Measurements from ENCODE around the gene TLE6.

GRCh38 chr19:3034656-3035541 lies 57.5 kb downstream of the TLE6 start:
- TF ChIP-seq, protein P1, sequence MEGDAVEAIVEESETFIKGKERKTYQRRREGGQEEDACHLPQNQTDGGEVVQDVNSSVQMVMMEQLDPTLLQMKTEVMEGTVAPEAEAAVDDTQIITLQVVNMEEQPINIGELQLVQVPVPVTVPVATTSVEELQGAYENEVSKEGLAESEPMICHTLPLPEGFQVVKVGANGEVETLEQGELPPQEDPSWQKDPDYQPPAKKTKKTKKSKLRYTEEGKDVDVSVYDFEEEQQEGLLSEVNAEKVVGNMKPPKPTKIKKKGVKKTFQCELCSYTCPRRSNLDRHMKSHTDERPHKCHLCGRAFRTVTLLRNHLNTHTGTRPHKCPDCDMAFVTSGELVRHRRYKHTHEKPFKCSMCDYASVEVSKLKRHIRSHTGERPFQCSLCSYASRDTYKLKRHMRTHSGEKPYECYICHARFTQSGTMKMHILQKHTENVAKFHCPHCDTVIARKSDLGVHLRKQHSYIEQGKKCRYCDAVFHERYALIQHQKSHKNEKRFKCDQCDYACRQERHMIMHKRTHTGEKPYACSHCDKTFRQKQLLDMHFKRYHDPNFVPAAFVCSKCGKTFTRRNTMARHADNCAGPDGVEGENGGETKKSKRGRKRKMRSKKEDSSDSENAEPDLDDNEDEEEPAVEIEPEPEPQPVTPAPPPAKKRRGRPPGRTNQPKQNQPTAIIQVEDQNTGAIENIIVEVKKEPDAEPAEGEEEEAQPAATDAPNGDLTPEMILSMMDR (IDR thresholded peaks at IDR 0.05; ENCODE audit: poor library complexity, severe bottlenecking): no peak
- TF ChIP-seq EZH2 (IDR thresholded peaks at IDR 0.05; ENCODE audit: borderline replicate concordance, insufficient read depth, low read length, poor library complexity, severe bottlenecking) (no peak), REST (IDR thresholded peaks at IDR 0.05; ENCODE audit: borderline replicate concordance) (peak; percentile 6), EP300 (conservative IDR thresholded peaks at IDR 0.05; ENCODE audit: poor library complexity, severe bottlenecking) (no peak), TAF1 (IDR thresholded peaks at IDR 0.05; ENCODE audit: low read depth) (no peak), RAD21 (conservative IDR thresholded peaks at IDR 0.05) (no peak)
